Neutrophil (primary cell): Measurements from ENCODE around the gene ARMC9.

Source experiments
- H3K27ac ChIP-seq: fragments of 200-600 bp; sonication (generic); 2 replicates; pipeline ENCODE4 v1.5.1; 2016; ENCODE audit warnings: mild to moderate bottlenecking, moderate library complexity
- H3K27me3 ChIP-seq: fragments of 200-600 bp; sonication (generic); 2 replicates; pipeline ENCODE4 v1.6.0; 2016; ENCODE audit warnings: mild to moderate bottlenecking
- H3K36me3 ChIP-seq: fragments of 200-600 bp; sonication (generic); 2 replicates; pipeline ENCODE4 v1.5.1; 2017
- H3K4me1 ChIP-seq, 2 experiments: fragments of 200-600 bp in 1 of 2; sonication (generic) in 1 of 2; 1 replicate in 1 of 2; 2 replicates in 1 of 2; pipeline versions ENCODE4 v1.5.1 to v1.6.1; 2013 to 2016; ENCODE audit warnings: low read depth in 1 of 2, low read length in 1 of 2, mild to moderate bottlenecking in 1 of 2, moderate library complexity in 1 of 2; ENCODE audit not compliant: control insufficient read depth in 1 of 2, insufficient read depth in 1 of 2
- H3K4me3 ChIP-seq, 2 experiments: fragments of 200-600 bp in 1 of 2; sonication (generic) in 1 of 2; 1 replicate in 1 of 2; 2 replicates in 1 of 2; pipeline ENCODE4 v1.5.1; 2013 to 2016; ENCODE audit warnings: low read depth in 1 of 2, low read length in 1 of 2, mild to moderate bottlenecking in 1 of 2, moderate library complexity in 1 of 2
- H3K9me3 ChIP-seq: fragments of 200-600 bp; sonication (generic); 2 replicates; pipeline ENCODE4 v1.5.1; 2016
- TF ChIP-seq, protein P1 (sequence below): fragments of 200-600 bp; sonication (generic); IDR thresholded peaks from 2 replicates; pipeline ENCODE4 v1.5.1; 2016; ENCODE audit warnings: antibody characterized with exemption

The ARMC9 gene

GRCh38 chr2:231168460-231169139 is 29.8 kb upstream of the ARMC9 start:
- TF ChIP-seq, protein P1, sequence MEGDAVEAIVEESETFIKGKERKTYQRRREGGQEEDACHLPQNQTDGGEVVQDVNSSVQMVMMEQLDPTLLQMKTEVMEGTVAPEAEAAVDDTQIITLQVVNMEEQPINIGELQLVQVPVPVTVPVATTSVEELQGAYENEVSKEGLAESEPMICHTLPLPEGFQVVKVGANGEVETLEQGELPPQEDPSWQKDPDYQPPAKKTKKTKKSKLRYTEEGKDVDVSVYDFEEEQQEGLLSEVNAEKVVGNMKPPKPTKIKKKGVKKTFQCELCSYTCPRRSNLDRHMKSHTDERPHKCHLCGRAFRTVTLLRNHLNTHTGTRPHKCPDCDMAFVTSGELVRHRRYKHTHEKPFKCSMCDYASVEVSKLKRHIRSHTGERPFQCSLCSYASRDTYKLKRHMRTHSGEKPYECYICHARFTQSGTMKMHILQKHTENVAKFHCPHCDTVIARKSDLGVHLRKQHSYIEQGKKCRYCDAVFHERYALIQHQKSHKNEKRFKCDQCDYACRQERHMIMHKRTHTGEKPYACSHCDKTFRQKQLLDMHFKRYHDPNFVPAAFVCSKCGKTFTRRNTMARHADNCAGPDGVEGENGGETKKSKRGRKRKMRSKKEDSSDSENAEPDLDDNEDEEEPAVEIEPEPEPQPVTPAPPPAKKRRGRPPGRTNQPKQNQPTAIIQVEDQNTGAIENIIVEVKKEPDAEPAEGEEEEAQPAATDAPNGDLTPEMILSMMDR = no peak
- Histone ChIP-seq H3K27ac (peak overlapping the region; percentile 53), H3K4me3 (no peak overlapping the region), H3K4me1 (peaks cover 18 to 19% of the 10 kb centered on the region in 2 experiments), H3K9me3 (no peaks in the 10 kb centered on the region), H3K36me3 (peaks cover 27% of the 10 kb centered on the region), H3K27me3 (no peaks in the 10 kb centered on the region)

GRCh38 chr2:231169488-231169887 is 28.9 kb upstream of the ARMC9 start:
- Histone ChIP-seq H3K9me3 (no peaks in the 10 kb centered on the region), H3K27ac (no peak overlapping the region), H3K27me3 (no peaks in the 10 kb centered on the region), H3K4me3 (no peak overlapping the region), H3K36me3 (peaks cover 27% of the 10 kb centered on the region), H3K4me1 (peaks cover 18 to 23% of the 10 kb centered on the region in 2 experiments)
- TF ChIP-seq, protein P1 = no peak

GRCh38 chr2:231170055-231170454 is 28.4 kb upstream of the ARMC9 start:
- Histone ChIP-seq H3K36me3 (peaks cover 27% of the 10 kb centered on the region), H3K9me3 (no peaks in the 10 kb centered on the region), H3K4me1 (peaks cover 18 to 26% of the 10 kb centered on the region in 2 experiments), H3K27me3 (no peaks in the 10 kb centered on the region), H3K4me3 (no peak overlapping the region), H3K27ac (no peak overlapping the region)
- TF ChIP-seq, protein P1 = no peak

DNA sequence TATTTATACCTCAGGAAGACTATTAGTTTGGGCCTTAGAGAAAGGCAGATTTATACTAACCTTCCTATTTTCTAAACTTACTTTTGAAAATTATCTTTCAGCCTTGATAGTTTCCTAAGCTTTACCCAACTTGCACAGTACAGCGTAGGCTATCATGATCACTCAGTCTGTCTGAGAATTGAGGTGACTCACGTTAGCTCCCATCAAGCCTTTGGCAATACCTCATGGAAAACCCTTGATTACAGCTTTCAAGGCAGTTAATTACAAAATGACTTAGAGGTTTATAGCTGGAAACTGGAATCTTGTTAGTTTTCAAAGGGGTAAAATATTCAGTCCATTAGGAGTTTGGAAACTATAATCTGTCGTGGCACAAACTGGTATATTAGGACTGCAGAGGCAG is 26.4 kb upstream of the ARMC9 start:
- peaks cover 12% of the 10 kb centered on the region for H3K36me3 ChIP-seq
- H3K4me3 ChIP-seq = no peak overlapping the region
- TF ChIP-seq, protein P1 = no peak
- H3K4me1 ChIP-seq = peaks cover 18 to 26% of the 10 kb centered on the region in 2 experiments
- no peak overlapping the region for H3K27ac ChIP-seq
- H3K9me3 ChIP-seq = no peaks in the 10 kb centered on the region
- no peaks in the 10 kb centered on the region for H3K27me3 ChIP-seq

GRCh38 chr2:231174211-231174651 is 24.2 kb upstream of the ARMC9 start:
- Histone ChIP-seq H3K9me3 (no peaks in the 10 kb centered on the region), H3K4me1 (peaks cover 13 to 24% of the 10 kb centered on the region in 2 experiments), H3K27ac (no peak overlapping the region), H3K27me3 (no peaks in the 10 kb centered on the region), H3K4me3 (no peak overlapping the region), H3K36me3 (peaks cover 6% of the 10 kb centered on the region)
- TF ChIP-seq, protein P1 = no peak
